ENCODE measurements around the gene ACSF3. TPM values are rescaled to one million over a fixed set of nuclear protein-coding genes. Genes with fewer than 3 reads are reported as not detected.

ACSF3 gene
- total RNA-seq, 4 donors from 2014 or later, result 29.9 to 48.0 (median 40.3) TPM

- no peak overlapping the region for H3K4me3 ChIP-seq
- 70 to 73% methylated on average over 22 to 25 of the region's 27 CpGs for WGBS, 2 donors
- no peaks in the 10 kb centered on the region for H3K4me1 ChIP-seq
- TF ChIP-seq CTCF (IDR thresholded peaks at IDR 0.05), result no peak
- no peak for TF ChIP-seq POLR2A (IDR thresholded peaks at IDR 0.05)
- DNase-seq (ENCODE audit: low spot score in 2 of 2), result no peak
- H3K27ac ChIP-seq, result no peak overlapping the region
- no peaks in the 10 kb centered on the region for H3K9me3 ChIP-seq
- no peaks in the 10 kb centered on the region for H3K36me3 ChIP-seq
- H3K27me3 ChIP-seq, result peaks cover 0 to 84% of the 10 kb centered on the region in 2 donors
Observed at GRCh38 chr16:89047331-89048089, 46.1 kb upstream of the ACSF3 start.

- no peak for DNase-seq (ENCODE audit: low spot score in 2 of 2)
- H3K27me3 ChIP-seq, result peaks cover 0 to 84% of the 10 kb centered on the region in 2 donors
- H3K9me3 ChIP-seq, result no peaks in the 10 kb centered on the region
- H3K4me3 ChIP-seq, result no peak overlapping the region
- no peaks in the 10 kb centered on the region for H3K36me3 ChIP-seq
- no peak overlapping the region for H3K27ac ChIP-seq
- WGBS, 2 donors, result 15 to 30% methylated on average over 18 to 33 of the region's 38 CpGs
- H3K4me1 ChIP-seq, result no peaks in the 10 kb centered on the region
- TF ChIP-seq POLR2A (IDR thresholded peaks at IDR 0.05), result no peak
Observed at GRCh38 chr16:89048090-89048725, 45.4 kb upstream of the ACSF3 start.

DNA sequence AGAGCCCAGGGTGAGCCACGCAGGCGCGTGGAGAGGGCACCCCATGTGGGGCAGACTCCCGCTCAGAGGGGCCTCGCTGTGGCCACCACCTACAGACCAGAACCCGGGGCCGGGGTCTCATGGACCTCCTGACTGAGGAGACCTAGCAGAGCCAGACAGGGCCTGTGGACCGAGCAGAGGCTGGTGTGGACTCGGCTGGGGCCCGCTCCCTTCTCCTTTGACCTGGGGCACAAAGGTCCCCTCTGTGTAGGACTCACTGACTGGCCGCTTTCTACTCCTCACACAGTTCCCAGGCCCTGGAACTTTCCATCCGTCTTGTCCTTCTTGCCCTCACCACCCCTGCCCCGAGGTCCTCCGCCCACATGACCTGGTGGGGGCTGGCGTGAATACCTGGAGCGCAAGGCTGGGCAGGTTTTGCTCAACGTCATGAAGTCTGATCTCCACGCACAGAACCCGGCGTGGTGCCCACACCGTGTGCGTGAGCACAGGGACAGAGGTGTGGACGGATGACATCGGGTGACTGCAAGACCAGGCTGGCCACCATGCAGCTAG lies 44.7 kb upstream of the ACSF3 start:
- H3K27ac ChIP-seq, result no peak overlapping the region
- no peak for DNase-seq (ENCODE audit: low spot score in 2 of 2)
- H3K4me3 ChIP-seq, result no peak overlapping the region
- no peaks in the 10 kb centered on the region for H3K9me3 ChIP-seq
- TF ChIP-seq POLR2A (IDR thresholded peaks at IDR 0.05) (no peak), CTCF (IDR thresholded peaks at IDR 0.05) (no peak), EP300 (IDR thresholded peaks at IDR 0.05) (no peak)
- H3K36me3 ChIP-seq, result no peaks in the 10 kb centered on the region
- 62 to 72% methylated on average over 19 to 22 of the region's 24 CpGs for WGBS, 2 donors
- no peaks in the 10 kb centered on the region for H3K4me1 ChIP-seq
- H3K27me3 ChIP-seq, result peaks cover 0 to 82% of the 10 kb centered on the region in 2 donors

GRCh38 chr16:89049484-89050118 lies 44.1 kb upstream of the ACSF3 start:
- Histone ChIP-seq H3K27ac (no peak overlapping the region), H3K36me3 (no peaks in the 10 kb centered on the region), H3K9me3 (no peaks in the 10 kb centered on the region), H3K27me3 (peaks cover 0 to 82% of the 10 kb centered on the region in 2 donors), H3K4me1 (no peaks in the 10 kb centered on the region), H3K4me3 (no peak overlapping the region)
- WGBS, 2 donors, result 17 to 26% methylated on average over 11 to 16 of the region's 22 CpGs
- no peak for TF ChIP-seq POLR2A (IDR thresholded peaks at IDR 0.05)
- TF ChIP-seq EP300 (IDR thresholded peaks at IDR 0.05), result no peak
- TF ChIP-seq CTCF (IDR thresholded peaks at IDR 0.05), result no peak
- no peak for DNase-seq (ENCODE audit: low spot score in 2 of 2)

DNA sequence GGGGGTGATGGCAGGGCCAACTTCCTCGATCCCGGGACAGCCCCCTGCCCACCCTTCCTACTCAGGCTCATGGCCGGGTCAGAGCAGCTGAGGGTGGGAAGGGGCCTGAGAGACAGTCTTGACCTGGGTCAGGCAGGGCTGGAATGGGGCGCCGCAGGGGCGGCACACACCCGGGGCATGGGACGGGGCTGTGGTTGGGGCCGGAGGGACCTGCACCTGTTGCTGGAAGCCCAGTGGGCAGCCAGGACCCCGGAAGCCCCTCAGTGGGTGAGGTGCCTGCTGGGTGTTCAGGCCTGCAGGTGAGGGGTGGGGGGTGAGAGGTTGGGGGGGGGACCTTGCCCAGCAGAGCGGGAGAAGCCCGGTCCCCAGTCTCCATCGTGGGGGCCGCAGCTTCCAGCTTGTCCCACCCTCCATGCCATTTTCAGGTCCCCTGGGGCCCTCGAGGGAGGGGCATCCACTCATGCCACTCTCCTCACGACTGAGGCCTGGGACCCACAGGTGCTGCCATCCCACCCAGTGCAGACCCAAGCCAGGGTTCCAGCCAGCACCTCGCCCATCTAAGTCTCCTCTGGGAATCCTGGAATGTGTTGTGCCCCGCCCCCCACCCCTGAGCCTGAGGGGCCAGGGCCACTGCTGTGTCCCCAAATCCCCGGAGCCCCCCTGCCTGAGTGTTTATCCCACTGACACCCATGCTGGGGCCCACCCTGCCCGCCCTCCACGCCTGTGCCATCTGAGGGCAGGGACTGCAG lies 43.4 kb upstream of the ACSF3 start:
- H3K4me3 ChIP-seq, result no peak overlapping the region
- H3K9me3 ChIP-seq, result no peaks in the 10 kb centered on the region
- DNase-seq (ENCODE audit: low spot score in 2 of 2), result no peak
- H3K27ac ChIP-seq, result no peak overlapping the region
- no peaks in the 10 kb centered on the region for H3K4me1 ChIP-seq
- H3K27me3 ChIP-seq, result peaks cover 0 to 84% of the 10 kb centered on the region in 2 donors
- H3K36me3 ChIP-seq, result no peaks in the 10 kb centered on the region
- WGBS, 2 donors, result 55 to 61% methylated on average over 10 to 12 of the region's 21 CpGs
- TF ChIP-seq POLR2A (IDR thresholded peaks at IDR 0.05) (no peak), EP300 (IDR thresholded peaks at IDR 0.05) (no peak), CTCF (IDR thresholded peaks at IDR 0.05) (no peak)
